ENCODE results near the gene IDH3A.

Gene IDH3A

DNA sequence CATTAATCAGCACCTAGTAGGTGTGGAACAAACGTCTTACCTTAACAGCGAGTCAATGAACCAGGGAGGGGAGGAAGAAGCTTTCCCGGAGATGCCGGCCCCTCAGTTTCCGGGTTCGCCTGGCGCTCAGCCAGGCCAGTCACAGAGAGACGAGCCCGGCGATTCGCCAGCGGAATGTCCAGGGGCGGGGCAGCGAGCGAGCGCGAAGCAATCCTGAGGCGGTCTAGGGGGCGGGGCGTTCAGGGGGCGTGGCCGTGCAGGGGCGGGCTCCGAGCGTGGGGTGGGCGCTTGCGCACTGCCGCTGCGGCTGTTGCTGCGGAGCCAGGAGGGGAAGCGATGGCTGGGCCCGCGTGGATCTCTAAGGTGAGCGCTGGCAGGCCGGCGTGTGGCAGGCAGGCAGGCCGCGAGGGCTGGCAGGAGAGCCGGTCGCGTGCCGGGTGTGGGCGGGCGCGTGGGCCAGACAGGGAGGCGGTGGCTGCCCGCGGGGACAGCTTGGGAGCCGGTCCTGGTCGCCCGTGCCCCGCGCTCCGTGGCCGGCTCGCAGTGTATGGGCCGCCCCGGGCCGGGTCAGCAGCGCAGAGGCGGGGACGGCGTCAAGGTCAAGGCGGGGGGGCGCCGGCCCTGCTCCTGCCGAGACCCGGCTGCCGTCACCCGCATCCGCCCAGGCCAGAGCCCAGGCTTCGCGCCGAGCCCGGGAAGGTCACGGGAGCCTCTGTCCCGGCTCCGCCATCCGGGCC lies at the start of gene IDH3A:
Gene IDH3A (plus strand): TSS at position 295 of the 737 bp plus-strand sequence. CDS start 42 bp downstream, at position 337.
- peak; percentile 57 for DNase-seq (ENCODE audit: low read depth)

DNA sequence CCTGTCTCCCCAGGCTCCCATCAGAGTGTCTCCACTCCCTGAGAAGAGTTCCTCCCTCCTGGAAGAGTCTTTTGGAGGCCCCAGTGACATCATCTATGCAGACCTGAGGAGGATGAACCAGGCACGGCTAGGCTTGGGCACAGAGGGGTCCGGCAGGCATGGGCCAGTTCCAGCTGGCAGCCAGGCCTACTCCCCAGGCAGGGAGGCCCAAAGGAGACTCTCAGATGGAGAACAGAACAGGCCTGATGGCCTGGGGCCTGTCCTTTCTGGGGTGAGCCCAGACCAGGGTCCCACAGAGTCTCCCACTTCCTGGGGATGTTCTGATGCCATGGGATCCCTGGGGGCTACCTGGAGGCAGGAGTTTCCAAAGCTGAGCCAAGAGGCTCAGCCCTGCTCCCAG lies 48.3 kb upstream of the IDH3A start:
- DNase-seq (ENCODE audit: low read depth): no peak

DNA sequence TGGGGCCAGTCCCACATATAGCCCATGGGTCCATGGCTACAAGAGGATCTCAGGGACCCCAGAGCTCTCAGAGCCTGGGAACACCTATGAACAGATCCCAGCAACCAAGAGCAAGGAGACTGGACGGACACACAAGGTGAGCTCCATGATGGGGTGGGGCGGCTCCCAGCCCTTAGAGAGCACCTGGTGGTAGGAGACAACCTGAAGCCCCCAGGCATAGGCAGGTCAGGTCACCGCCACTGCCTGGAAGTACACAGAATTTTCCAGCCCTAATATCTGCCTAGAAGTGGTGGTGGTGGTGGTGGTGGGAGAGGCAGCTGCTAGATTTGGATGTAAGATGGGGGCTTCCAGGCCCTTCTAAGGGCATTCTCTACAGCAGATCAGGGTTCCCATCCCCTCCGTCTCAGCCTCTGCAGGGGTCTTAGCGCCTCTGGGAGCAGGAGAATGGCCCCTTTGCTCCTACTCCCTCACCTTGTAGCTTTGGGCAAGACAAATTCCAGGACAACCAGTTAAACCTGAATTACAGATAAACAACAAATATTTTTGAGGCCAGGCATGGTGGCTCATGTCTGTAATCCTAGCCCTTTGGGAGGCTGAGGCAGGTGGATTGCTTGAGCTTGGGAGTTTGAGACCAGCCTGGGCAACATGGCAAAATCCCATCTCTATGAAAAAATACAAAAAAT lies 47.6 kb upstream of the IDH3A start:
- no peak for DNase-seq (ENCODE audit: low read depth)

DNA sequence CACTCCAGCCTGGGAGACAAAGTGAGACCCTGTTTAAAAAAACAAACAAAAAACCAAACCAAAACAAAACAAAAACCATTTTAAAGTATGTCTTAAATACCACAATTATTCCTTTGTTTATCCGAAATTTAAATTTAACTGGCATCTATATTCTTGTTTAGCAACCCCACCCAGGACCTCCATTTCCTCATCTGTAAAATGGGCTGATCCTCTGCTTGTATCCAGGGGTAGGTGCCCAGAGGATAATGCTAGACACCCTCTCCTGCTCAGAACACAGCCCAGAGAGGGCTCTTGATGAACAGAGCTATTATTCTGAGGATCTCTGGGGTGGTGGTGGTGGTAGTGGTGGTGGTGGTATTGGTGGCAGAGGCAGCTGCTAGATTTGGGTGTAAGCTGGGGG lies 47.0 kb upstream of the IDH3A start:
- DNase-seq (ENCODE audit: low read depth): no peak

DNA sequence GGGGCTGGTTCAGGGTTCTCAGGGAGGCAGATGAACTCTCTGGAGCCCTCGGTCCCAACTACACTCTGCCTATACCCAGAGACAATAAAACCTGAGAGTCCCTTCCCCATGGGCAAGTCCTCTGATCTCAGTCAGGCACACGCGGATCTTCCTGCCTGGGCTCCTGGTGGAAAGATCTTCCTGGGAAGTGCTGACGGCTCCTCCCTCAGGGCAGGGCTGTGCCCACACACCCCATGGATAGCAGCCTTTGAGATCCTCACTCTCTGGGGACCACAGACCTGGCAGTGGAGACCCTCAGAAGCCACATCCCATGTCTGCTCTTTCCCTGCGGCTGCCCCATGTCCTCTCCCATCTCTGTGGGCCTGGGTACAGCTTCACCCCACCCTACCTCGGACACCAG lies 46.4 kb upstream of the IDH3A start:
- no peak for DNase-seq (ENCODE audit: low read depth)

DNA sequence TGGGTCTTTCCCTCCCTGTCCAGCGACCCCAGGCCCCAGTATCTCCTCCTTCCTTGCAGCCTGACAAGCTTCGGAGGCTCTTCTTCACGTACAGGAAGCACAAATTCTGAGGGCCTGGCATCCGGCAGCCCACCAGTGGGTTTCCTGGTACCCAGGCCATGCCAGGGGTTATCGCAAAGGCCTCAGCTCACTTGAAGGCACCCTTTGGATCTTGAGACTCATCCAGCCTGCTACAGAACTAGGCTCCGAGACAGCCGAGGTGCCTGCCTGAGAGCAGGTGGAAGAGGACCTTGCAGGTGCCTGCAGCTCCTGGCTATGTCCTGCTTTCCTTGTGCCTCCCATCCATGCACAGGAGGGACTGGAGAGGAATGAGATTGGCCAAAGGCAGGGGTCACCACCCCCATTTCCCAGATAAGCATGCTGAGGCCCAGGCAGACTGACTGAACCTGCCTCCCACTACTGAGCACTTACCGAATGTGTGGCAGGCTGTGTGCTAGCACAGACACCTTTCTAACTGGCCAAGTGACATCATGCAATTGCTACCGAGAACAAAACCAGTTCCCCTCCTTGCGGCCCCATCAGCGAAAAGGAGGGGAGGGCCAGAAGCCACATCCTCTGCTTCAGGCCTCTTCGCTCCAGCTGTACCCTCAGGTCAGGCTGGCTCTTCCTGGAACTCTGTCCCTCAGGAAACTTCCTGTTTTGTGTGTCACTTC lies 45.6 kb upstream of the IDH3A start:
- DNase-seq (ENCODE audit: low read depth): no peak

DNA sequence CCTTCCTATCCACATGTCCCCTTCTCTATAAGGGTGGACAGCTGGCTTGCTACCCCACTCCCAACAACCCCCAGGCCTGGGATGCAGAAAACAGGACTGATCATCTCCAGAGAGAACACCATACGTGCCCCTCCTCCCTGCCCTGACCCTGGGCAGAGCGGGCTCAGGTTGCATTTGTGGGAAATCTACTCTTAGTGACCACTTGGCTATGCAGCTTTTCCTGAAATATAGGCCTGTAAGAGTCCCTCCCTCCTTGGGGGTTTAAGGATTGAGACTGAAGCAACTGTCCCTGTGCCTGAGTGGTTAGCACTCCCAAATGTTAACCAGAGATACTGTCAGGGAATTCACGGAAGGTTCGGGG lies 45.1 kb upstream of the IDH3A start:
- DNase-seq (ENCODE audit: low read depth): no peak

DNA sequence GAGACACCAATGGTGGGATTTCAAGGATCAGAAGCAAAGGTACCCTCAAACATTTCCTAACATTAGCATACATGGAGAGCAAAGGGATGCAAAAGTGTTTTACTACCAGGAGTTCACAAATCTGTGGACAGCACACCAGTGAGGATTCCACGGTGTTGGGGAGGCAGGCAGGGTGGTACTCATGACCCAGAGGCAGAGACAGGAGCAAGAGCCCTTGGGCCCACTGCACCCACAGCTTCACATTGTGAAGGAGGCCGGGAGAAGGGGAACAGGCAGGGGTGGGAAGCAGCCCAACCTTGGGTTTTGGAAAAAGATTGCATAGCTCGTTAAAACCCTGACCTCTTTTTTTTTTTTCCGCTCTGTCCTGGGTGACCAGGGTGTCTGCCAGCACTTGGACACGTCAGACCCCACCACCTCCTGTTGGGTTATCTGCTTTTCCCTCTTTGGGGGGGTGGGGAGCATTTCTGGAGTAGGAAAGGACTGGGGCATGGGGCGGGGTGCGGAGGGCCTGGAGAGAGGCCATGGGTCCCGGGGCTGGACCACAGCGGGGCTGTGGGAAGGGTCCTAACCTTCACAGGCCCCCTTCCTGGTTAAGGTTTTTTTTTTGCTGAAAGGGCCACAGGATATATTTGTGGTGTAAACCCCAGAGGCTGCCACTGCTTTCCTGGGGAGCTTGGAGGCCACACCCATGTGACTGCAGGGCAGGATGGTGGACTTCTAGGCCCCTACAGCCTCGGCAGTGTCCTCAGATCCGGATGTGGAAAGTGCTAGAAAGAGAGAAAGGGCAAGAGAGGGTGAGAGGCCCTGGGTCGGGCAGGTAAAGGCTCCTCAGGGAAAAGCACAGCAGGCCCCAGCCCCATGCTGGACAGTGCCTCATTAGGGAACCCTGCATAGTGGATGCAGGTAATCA lies 44.3 kb upstream of the IDH3A start:
- DNase-seq (ENCODE audit: low read depth): no peak

DNA sequence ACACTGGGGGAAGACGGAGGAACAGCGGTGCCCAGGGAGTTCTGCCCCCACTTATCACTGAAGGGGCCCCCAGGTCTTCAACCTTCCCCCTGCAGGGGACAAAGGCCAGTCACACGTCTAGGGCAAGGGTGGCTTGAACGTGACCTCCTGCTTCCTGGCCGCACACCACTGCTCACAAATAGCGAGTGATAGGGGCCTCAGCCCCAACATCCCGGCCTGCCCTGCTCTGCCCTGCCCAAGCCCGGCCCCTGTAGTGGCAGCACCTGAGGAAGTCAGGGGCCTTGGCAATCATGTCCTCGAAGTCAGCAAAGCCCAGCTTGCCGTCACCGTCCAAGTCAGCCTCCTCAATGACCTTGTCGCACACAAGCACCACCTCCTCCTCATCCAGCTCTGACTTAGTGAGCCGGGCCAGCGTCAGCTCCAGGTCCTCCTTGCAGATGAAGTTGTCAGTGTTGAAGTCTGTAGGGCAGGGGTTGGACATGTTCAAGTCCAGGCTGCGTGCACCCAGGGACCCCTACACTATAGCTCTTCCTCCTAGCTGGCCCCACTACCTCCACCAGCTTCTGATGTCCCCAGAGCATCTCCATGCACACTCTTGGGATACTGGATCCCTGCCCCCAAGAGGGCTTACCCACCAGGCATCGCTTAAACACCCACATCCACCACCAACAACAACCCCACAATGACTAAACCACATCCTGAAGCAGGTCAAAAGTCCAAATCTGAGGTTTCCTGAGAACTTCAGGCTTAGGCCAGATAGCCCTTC lies 43.5 kb upstream of the IDH3A start:
- DNase-seq (ENCODE audit: low read depth): no peak

DNA sequence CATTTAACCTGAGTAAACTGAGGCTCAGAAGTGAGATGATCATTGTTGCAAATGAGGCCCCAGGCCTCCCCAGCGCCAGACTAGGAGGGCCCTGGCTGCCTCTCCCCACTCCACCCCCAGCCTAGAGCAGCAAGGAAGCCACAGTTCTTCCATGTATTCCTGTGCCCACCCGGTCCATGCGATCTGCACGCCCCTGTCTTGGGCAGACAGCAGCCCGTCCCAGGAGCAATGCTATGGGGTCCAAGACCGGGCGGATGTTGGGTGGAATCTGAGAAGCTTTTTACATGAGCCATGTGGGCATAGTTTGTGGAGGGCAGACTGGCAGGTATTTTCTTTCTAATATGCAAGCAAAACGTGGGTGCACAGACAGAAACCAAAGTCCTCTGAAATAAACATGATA lies 41.7 kb upstream of the IDH3A start:
- DNase-seq (ENCODE audit: low read depth): no peak

DNA sequence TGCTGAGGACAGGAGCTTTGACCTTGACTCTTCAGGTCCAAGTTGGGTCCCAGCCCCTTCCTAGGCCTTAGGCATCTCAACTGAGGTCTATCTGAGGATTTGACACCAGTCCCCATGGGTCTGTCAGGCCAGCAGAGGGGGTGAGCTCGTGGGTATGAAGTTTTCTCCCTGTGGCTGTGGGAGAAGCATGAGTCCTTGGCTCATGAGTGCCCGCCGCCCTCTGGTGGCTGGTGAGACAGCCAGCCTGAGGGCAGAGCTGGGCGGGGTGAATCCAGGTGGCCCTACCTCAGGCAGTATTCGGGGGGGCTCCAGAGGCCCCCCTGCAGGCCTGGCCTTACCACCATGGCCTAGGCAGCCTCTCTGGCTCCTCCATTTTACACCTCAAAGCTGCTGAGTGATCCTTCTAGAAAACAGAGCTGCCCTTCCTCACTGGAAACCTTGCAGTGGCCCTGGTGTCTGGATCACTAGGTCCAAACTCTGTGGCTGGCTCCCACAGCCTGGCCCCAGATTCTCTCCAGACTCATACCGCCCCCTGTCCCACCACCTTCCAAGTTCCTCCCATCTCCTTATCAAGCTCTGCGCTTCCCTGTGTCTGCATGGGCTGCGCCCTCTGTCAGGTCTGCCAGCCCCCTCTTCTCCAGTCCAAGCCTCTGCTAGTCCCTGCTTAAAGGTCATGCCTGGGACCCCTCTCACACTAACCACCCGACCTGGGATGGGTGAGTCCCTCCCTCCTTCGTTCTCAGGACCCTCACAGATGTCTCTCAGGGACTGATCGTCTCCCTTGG lies 40.7 kb upstream of the IDH3A start:
- DNase-seq (ENCODE audit: low read depth): peak; percentile 33

DNA sequence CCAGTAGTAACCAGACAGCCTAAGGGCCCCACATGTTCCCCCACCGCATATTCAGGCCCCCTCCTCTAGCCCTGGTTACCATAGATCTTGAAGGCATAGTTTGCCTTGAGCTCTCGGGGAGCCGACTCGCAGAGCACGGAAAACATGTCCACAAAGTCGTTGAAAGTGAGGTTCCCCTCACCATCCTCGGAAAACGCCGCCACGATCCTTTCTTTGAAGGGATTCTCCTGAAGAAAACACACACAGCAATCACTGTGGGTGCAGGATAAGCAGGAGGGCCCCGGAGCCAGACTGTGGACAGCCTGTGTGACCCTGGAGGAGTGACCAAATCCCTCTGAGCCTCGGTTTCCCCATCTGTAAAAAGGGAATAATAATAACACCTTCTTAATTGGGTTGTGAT lies 40.0 kb upstream of the IDH3A start:
- DNase-seq (ENCODE audit: low read depth): no peak

DNA sequence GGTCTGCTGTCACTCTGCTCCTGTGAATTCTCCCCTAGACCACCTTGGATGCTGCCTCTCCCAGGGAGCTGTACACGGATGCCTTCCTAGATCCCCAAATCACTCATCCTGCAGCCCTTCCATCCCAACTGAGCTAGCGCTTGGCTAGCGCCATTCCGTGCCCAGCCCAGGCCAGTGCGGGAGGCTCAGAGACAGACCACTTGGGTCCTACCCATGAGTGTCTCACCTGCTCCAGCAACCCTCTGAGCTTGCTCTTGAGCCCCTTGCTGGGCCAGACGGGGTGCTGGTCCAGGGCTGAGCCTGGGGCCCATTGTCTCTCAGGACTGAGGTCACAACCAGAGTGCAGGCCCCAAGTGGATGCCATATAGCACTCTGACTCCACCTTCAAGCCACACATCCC lies 39.1 kb upstream of the IDH3A start:
- no peak for DNase-seq (ENCODE audit: low read depth)

DNA sequence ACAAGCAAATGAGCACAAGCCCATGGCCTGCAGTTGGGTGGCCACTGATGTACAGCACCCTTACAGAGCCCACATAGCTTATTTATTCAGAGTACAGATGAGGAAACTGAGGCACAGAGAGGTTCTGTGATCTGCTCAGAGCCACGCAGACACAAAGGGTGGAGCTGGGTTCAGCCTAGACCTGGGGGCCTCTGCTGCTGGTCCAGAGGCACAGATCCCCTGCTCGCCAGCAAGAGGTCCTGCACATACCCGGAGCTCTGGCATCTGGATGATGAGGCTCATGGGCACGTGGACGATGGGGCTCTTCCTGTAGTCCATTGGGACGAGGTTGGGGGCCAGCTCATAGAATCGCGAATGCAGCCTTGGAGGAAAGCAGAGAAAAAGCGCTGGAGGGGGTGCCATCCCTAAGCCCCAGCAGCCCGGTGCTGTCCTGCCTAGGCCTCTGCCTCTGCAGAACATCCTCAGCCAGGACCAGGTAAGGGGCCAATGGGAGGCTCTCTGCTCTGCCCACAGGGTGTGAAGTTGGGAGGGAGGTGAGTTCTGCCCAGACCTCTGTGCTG lies 38.2 kb upstream of the IDH3A start:
- DNase-seq (ENCODE audit: low read depth): no peak

DNA sequence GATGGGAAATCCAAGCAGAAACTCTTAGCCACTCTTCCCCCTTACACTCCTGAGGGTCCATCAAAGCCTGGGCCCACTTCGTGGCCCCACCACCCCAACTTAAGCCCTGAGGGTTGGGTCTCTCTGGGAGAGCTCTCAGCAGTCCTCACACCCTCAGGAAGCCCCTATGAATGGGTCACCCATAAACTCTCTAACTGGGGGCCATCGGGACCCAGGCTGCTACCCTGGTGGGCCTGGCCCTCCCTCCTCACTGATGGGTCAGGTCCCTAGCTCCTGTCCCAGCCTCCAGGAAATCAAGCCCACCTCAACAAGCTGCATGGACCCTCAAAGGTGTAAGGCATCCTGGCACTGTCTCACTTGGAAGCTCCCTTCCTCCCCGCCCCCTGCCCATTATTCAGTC lies 37.4 kb upstream of the IDH3A start:
- no peak for DNase-seq (ENCODE audit: low read depth)

DNA sequence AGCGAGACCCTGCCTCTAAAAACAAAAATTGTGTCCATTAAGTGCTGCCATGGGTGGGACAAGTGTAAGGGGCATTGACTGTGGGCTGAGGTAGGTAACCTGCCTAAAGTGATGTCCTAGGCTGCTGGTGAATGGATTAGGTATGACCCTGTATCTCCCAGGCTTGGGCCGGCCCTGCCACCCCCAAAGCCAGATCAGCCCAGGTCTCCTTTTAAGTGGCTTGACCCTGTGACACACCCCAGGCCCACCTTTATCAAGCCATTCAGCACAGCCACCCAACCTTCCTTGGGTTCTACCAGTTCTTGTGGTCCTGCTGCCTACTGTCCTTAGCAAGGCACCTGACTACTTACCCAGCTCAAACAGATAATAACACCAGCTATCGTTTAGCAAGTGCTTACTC lies 36.6 kb upstream of the IDH3A start:
- DNase-seq (ENCODE audit: low read depth): no peak

DNA sequence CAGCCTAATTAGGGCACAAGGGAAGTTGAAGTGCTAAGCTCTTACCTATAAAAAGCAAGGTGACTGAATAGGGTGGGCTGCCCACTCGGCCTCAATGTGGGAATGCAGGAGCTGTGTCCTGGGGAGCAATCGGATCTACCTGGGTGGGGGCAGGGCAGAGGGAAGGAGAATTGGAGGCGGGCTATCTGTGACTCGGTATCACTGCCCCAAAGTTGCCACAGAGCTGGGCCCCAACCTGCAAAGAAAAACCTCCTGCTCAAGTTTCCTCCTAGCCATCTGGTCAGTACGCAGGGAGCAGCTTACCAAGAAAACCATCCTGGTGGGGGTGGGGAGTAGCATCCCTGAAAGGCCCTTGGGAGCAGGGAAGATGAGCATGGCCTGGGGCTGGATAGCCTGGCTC lies 28.6 kb upstream of the IDH3A start:
- no peak for DNase-seq (ENCODE audit: low read depth)

DNA sequence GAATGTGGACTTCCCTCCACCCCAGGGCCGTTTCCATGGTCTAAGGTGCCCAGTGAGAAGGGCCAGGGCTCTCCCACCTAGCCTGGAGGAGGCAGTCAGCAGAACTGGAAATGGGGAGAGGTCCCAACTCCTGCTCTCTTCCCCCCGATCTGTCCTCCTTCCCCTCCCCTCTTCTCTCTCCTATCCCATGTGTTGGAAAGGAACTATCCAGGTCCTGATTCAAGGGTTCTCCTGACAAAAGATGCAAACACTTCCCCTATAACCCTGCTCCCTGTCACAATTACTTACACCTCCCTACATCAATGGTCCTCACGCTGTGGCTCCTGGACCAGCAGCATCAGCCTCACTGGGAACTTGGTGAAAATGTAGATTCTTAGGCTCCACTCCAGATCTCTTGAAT lies 23.9 kb upstream of the IDH3A start:
- DNase-seq (ENCODE audit: low read depth): no peak

DNA sequence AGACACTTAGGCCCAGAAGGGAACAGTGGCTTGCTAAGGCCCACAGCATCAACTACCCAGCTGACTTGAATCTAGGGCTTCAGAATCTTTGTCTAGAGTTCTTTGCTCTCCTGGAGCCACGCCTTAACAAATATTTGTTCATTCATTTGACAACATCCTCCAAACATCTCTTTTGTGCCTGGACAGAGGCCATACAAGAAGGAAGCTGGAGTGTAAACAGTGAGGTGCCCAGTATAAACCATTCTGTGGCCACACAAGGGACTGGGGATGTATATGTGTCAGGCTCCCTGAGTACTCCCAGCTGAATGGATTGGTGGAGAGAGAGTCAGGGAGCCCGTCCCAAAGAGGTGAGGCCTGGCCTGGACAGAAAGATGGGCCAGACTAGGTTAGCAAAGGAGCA lies 21.3 kb upstream of the IDH3A start:
- DNase-seq (ENCODE audit: low read depth): no peak

DNA sequence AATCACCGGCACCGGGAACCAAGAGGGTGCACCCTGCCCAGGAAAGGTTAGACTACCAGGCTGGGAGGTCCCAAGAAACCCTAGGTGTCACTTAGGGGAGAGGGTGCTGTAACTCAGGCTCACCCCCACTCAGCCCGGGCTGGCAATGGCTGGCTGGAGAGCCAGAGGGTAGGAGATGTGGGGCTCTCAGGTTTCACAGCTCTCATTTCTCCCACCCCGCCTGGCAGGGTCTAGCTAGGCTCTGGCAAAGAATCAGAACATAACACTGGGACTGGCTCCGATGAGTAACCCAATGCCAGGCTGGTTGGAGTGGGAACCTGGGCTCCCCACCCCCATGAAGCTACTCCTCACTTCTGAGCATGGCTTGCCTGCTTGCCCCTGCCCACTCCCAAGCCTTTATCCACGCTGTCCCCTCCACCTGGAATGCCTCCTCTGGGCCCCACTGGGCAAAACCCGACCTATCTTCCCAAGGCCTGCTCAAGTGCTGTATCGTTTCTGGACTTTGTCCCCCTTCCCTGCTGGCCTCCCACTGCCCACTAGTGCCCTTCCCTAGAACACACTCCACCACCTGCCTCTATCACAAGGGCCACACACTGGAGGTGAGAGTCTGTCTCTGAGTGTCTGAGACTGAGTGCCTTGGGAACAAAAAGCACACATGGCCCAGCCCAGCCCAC lies 19.9 kb upstream of the IDH3A start:
- DNase-seq (ENCODE audit: low read depth): no peak
